Dermis blood vessel endothelial cell (primary cell): ENCODE results near the gene AGL. TPM values are rescaled to one million over a fixed set of nuclear protein-coding genes. Genes with fewer than 3 reads are reported as not detected.
"Not testable (repeated sequence)": the region's sequence is repeated elsewhere in the genome, so short reads cannot be mapped to it uniquely, and the experiment has no call there.

Experiments used
- DNase-seq: peaks from one replicate; pipeline ENCODE4 v3.0.0; 2010
- total RNA-seq: library from RNA; depleted of rRNA; stranded (reverse); fragments of >200 nt; gene quantifications from 2 replicates; pipeline ENCODE4 v1.2.3, GENCODE V29; 2014

The AGL gene
- 9.9 and 15.4 TPM in 2 replicates for total RNA-seq

DNA sequence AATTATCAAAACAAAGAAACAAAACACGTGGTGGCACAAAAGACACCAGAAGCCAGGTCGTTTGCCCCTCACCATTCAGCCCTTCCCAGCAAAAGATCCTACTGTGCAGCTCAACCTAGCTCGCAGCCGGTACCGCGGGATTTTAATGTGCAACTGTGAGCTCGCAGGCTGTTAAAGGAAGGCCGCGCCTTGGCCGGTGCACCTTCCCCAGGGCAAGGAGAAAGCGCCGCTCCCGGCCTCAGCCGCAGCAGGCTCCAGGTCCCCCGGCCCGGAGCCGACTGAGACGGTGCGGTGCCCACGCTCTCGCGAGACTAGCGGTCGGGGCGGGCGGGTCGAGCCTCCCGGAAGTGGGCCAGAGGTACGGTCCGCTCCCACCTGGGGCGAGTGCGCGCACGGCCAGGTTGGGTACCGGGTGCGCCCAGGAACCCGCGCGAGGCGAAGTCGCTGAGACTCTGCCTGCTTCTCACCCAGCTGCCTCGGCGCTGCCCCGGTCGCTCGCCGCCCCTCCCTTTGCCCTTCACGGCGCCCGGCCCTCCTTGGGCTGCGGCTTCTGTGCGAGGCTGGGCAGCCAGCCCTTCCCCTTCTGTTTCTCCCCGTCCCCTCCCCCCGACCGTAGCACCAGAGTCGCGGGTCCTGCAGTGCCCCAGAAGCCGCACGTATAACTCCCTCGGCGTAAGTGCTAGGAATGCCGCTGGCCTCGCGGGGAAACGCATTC is at the start of gene AGL:
AGL (plus strand) TSS at position 618 of the 715 bp plus-strand sequence. CDS start 682 bp downstream, outside the sequence.
- DNase-seq, result peak; percentile 81

DNA sequence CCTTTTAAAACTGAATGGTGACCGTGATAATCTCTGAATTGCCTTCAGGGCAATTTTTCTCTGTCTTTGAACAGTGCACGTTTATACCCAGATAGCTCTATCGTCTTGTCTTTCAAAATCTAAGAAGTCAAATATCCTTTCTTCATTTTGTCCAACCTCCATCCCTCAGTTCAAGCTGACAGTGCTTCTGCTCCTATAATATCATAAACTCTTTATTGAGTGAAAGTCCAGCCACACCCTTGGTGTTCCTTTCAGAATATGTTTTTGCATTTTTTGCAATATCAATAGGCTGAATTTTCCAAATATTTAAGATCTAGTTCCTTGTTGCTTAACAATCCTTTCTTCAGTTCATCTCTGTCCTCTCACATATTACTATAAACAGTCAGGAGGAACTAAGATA is 48.6 kb upstream of the AGL start:
- no peak for DNase-seq

DNA sequence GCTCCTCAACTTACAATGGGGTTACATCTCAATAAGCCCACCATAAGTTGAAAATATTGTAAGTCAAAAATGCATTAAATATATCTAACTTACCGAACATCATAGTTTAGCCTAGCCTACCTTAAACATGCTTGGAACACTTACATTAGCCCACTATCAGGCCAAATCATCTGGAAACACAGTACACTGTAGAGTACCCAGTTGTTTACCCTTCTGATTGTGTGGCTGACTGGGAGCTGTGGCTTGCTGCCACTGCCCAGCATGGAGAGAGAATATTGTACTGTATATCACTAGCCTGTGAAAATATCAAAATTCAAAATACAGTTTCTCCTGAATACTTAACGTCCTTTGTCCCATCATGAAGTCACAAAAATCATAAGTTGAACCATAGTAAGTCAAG is 43.3 kb upstream of the AGL start:
- no peak for DNase-seq

DNA sequence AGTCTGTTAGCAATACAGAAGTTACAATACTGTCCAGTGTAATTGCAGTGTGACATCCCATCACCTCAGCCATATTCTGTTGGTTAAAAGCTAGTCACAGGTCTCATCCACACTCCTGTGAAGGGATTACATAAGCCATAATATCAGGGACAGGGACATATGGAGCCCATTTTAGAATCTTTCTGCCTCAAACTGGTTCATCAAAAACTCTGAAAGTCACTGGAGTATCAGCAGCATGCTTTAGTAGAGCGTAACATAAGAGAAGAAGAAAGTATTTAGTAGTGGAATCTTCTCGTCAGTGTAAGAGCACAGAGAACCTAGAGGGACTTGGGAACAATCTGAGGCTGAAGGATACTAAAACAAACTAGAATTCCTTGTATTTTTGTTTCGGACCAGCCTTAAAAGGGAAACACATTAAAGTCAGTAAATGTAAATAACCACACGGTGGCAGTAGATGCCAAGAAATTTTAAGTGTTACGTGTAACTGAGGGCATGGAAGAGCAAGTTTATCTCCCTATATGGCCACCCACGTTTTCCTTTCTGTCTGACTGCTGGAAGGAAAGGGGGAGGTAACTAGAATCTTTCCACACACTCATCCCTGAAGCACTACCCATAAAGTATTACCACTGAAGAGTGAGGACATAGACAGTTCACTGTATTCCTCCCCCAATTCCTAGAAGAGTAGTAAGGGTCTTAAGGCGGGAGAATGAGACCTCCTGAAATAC is 41.6 kb upstream of the AGL start:
- DNase-seq, result peak; percentile 90

DNA sequence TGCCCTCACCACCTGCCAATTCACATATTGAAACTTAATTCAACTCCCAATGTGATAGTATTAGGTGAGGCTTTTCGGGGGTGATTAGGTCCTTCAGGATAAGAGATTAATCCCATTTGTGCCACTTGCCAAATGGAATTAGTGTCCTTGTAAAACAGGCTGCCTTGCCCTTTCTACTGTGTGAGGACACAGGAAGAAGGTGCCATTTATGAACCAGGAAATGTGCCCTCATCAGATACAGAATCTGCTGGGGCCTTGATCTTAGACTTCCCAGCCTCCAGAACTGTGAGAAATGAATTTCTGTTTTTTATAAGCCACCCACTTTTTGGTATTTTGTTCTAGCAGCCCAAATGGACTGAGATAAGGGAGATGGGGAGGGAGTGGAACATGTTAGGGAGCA is 39.1 kb upstream of the AGL start:
- DNase-seq, result no peak

DNA sequence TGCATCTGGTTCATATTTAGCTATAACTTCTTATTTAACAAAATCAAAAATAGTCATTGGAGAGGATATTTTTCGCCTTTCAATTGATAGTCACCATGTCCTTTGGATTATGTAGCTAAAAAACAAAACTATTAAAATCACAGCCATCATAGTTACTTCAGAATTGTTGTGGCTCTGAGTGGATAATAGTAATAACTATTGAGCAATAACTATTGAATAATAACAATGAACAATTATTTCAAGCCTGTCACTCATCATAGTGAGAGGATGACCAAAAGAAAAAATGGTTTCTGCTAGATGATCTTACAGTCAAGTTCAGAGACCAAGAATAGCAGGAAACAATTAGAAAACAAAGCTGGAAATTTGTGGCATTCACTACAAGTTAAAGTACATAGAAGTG is 38.4 kb upstream of the AGL start:
- DNase-seq, result no peak

DNA sequence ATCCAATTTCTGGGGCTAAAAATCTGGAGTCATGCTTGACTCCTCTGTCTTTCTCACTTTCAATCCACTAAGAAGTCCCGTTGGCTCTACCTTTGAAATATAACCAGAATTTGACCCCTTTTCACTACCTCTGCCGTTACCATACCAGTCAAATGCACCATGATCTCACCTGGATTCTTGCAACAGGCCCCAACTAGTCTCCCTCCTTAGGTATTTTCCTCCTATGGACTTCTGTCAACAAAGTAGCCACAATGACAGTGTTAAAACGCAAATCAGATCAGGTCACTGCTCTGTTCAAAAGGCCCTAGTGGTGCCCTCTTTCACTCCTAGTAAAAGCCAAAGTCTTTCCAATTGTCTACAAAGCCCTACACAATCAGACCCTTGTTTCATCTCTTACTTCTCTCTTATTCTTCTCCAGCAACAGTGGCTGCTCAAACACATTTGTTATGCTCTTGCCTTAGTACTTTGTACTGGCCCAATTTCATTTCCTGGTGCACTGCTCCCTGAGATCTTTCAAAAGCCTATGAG is 35.7 kb upstream of the AGL start:
- DNase-seq, result no peak

DNA sequence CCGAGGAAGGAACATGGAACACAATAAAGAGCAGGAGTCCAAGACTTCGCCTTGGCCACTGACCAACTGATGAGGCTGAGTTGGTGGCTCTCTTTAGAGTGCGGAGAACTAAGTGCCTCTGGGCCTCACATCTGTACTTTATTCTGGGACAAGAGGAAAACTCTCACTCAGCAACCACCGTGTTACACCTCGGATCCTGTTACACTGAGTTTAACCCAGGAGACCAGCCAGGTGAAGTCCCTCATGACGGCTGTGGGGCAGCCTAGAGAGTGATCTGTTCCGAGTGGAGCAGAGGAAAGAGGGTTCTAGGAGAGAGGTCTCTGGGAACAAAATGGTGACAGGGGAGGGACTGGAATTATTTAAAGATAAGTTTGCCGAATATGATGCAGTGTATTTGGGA is 33.5 kb upstream of the AGL start:
- DNase-seq, result no peak

DNA sequence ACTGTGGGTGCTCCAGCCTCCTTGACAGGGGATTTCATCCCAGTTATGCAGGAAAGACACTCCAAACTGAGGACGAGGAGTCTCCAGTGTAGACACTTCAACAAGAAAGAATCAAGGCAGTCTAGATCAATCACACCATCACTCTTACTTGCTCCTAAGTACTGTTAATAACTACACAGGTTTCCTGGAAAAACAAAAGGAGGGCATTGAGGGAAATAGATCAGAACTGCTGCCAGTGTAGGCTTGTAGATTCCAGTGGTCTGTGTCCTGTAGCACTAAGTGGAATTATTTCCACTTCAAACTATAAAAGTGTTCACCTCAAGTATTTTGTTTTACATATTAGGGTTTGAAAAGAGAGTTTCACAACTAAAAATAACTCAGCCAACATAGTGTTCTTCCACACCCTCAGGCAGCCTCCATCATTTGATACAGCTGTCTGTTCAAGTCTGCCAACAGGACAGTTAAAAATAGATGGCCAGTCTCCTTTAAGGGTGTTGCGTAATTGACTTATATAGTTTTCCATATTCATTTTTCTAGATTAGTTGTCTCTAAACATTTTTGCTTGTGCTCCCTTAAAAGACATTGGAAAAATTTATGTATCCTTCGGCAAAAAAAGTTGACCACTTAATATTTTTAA is 32.0 kb upstream of the AGL start:
- no peak for DNase-seq

DNA sequence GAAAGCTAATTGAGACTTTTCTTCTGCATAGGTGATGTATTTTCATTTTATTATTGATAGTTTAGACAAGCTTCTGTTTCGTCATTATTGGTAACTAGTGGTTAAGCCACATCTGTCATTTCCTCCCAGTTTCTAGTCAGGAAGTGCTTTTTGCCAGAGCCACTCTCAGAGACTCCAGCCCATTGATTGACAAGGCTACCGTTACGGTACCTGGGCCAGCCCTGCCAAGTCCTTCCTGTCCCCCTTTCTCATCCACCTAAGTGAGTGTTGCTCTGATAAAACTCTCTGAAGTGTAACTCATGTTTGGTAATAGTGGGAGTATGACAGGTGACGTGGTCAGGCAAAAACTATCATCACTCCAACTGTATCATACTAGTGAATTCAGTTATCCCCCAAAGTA is 29.6 kb upstream of the AGL start:
- peak; percentile 12 for DNase-seq

DNA sequence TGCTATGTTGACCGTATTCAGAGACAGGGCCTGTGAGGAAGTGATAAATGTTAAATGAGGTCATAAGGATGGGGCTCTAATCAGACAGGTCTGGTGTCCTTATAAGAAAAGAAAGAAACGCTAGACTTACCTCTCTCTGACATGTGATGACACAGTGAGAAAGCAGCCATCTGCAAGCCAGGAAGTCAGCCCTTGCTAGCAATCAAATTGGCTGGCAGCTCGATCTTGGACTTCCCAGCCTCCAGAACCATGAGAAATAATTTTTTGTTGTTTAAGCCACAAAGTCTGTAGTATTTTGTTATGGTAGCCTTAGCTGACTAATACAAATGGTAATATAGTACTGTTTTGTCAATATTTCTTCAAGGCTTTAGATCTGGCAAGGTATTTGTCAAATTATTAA is 25.1 kb upstream of the AGL start:
- DNase-seq, result no peak

DNA sequence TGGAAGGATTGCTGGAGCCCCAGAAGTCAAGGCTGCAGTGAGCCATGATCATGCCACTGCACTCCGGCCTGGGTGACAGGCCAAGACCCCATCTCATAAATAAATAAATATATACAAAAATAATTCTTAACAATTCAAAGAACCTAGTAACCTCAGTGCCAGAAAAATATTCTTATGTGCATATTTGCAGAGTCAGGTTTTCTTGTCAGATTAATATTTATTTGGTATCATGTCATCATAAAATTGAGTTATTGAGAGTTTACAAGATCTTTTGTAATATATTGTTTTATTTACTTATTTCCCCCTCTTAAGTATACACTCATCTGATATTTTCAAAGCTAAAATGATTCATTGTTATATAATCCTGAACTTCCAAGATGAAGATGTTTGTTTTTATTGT is 24.5 kb upstream of the AGL start:
- DNase-seq, result no peak

DNA sequence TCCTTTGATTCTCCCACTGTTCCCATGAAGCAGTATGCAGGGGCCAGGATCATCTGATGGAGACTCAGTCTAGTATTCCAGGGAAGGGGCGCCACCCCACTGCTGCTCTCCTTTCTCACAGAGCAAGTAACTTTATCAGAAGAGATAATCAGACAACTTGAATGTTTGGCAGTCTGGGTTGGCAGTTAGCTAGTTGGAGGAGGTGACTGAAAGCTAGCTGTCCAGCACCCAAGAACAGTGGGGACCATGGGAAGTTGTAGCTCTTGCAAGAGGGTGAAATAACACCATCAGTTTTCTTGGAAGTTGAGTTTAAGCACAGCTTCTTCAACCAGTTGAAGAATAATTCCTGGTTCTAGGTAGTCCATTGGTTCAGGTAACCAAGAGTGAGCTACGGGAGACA is 22.2 kb upstream of the AGL start:
- DNase-seq, result no peak

DNA sequence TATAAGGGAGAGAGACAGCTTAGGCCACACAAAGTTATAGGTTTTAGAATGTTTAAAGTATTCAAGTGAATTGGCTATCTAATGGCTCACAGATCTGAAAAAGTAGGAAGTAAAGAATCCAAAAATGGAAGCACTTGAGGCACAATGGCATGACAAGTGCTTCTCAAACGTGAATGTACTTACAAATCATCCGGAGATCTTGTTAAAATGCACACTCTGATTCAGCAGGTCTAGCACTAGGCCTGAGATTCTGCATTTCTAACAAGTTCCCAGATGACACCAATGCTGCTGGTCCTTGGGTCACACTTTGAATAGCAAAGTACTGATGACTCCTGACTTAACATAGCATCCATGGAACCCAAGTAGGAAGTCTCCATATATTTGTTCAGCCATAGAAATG is 20.9 kb upstream of the AGL start:
- no peak for DNase-seq

DNA sequence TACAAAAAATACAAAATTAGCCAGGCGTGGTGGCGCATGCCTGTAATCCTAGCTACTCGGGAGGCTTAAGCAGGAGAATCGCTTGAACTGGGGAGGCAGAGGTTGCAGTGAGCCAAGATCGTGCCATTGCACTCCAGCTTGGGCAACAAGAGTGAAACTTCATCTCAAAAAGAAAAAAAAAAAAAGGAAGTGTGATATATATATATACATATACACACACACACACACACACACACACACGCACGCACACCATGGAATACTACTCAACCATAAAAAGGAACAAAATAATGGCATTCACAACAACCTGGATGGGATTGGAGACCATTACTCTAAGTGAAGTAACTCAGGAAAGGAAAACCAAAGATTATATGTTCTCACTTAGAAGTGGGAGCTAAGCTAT is 16.2 kb upstream of the AGL start:
- DNase-seq, result not testable (repeated sequence)

DNA sequence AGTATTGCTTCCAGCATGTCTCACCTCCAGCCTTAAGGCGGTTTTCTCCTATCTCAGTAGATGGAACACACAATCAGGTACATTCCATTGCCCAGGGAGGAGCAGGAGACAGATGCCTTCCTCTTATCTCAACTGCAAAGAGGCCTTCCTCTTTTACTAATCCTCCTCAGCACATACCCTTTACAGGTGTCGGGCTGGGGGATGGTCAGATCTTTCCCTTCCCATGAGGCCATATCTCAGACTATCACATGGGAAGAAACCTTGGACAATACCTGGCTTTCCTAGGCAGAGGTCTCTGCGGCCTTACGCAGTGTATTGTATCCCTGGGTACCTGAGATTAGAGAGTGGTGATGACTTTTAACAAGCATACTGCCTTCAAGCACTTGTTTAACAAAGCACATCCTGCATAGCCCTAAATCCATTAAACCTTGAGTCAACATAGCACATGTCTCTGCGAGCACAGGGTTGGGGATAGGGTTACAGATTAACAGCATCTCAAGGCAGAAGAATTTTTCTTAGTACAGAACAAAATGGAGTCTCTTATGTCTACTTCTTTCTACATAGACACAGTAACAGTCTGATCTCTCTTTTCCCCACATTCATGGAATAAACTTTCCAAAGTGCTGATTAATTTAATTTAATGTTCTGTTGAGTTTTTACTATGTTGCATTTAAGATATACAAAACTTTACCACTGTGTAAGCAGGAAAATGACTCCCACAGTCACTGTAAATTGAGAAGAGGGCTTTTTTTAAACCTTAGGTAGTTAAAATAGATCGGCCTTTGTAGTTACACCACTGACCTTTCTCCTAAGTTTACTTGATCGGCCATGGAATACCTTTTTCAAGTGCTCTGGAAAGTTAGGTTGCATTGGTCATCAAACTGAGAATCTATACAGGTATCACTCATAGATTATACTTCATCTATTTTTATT is 13.7 kb upstream of the AGL start:
- DNase-seq, result not testable (repeated sequence)

DNA sequence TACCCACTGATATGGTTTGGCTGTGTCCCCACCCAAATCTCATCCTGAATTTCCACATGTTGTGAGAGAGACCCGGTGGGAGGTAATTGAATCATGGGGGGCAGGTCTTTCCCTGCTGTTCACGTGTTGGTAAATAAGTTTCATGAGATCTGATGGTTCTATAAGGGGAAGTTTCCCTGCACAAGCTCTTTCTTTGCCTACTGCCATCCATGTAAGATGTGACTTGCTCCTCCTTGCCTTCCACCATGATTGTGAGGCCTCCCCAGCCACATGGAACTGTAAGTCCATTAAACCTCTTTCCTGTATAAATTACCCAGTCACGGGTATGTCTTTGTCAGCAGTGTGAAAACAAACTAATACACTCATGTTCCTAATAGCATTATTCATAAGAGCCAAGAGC is 9.8 kb upstream of the AGL start:
- not testable (repeated sequence) for DNase-seq

DNA sequence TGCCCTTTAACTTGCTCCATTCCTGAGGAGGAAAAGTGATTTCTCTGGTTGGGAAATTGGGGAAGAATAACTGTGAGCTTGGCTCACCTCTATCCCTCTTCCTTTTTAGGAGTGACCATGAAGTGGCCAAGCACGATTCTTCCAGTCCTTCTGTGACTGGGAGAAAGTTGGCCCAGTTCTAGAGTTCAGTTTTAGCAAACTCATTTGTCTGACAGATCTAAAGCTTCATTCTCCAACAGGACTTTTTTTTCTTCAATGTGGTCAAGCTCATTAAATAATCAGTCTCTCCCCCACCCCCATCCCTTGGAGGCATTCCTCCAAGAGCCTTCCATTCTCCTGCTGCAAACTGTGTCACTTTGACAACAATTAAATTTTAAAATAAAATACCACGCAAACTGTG is 6.4 kb upstream of the AGL start:
- DNase-seq, result no peak

DNA sequence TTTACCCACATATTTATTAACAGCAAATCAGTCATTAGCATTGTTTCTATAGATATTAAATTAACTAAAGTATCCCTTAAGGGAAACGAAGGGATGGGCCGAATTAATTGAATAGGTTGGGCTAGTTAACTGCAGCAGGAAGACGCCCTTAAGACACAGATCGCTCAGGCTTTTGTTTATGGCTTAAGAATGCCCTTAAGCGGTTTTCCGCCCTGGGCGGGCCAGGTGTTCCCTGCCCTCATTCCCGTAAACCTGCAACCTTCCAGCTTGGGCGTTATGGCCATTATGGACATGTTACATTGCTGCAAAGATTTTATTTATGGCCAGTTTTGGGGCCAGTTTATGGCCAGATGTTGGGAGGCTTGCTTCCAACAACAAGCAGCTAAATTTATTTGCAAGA is 5.0 kb upstream of the AGL start:
- DNase-seq, result not testable (repeated sequence)

DNA sequence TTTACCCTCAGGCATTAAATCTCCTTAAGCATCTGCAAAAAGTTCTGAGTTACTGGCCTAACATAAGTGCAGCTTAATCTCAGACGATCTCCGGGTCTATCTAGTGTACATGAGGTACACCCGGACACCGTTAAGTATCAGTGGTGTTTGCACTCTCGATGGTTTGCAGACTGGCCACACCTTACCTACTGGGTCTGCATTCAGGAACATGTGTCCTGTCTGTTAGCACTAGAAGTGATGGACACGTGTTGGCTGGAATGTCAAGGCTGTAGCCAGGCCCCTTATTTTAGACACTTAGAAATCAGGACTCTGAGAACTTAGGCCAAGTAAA is 783 bp upstream of the AGL start:
- peak; percentile 21 for DNase-seq

DNA sequence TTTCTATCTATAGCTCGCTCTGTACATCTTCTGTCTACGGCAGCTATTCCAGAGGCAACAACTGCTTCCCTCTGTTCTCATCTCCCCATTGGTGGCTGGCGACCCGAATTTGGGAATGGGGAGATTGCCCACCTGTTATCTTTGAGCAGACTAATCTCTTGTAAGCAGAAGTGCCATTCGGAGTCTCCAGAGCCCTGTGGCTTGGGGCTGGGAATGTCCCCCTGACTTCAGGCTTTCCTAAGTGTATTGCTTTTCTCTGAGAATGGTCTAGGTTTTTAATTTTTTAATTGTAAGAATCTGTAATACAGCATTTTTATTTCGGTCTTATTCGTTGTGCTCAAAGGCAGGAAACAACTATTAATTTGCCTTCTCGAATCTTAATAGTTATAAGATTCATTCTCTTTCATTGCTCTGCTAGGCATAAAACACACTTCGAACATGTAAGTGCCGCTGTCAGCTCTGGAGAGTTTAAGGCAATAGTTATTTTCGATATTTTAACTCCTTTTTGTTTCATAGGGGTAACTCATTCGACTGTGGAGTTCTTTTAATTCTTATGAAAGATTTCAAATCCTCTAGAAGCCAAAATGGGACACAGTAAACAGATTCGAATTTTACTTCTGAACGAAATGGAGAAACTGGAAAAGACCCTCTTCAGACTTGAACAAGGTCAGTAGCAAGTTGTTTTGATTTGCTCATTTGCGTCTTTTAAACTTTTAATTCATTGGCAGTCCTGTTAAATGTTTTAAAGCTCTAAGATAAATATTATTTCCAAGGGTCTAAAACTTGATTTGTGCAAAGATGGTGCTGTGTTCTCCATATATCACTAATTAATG is 514 bp downstream of the AGL start:
- DNase-seq, result no peak
